ENCODE results near the gene DRICH1.

DNA sequence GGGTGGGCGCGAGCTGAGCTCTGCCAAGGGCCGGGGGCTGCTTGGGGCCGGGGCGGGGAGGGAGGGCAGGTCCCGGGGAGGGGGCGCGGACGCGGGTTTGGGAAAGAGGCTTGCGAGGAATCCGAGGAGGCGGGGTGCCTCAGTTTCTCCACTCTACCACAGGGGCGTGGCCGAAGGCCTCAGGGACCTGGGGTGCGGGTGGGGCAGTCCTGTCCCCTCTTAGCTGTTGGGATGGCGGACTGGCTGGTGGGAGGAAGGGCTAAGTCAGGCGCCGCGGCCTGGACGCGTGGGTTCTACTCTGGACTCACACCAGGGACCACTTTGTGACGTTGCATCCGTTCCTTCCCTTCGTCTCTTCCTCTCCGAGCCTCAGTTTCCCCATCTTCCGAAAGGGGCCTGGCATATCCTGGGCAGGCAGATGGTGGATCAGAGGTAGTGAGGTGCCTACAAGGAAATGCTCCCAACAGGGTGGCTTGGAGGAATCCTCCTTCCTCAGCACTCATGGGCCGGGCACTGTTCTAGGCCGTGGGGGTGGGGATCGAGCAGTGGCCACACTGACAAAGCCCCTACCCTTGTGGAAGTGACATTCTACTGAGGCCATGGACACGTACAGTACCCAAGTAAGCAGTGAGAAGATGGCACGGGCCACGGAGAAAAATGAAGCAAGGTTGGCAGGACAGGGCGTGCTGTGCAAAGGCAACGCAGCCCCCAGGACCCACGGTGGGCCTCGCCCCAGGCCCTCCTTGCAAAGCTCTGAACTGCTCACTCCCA is 65.2 kb downstream of the DRICH1 start:
- TF ChIP-seq, protein P1, sequence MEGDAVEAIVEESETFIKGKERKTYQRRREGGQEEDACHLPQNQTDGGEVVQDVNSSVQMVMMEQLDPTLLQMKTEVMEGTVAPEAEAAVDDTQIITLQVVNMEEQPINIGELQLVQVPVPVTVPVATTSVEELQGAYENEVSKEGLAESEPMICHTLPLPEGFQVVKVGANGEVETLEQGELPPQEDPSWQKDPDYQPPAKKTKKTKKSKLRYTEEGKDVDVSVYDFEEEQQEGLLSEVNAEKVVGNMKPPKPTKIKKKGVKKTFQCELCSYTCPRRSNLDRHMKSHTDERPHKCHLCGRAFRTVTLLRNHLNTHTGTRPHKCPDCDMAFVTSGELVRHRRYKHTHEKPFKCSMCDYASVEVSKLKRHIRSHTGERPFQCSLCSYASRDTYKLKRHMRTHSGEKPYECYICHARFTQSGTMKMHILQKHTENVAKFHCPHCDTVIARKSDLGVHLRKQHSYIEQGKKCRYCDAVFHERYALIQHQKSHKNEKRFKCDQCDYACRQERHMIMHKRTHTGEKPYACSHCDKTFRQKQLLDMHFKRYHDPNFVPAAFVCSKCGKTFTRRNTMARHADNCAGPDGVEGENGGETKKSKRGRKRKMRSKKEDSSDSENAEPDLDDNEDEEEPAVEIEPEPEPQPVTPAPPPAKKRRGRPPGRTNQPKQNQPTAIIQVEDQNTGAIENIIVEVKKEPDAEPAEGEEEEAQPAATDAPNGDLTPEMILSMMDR (IDR thresholded peaks at IDR 0.05), result no peak
- no peak for TF ChIP-seq EP300 (IDR thresholded peaks at IDR 0.05)
